ENCODE measurements around the gene IMMP2L.

- TF ChIP-seq CTCF (conservative IDR thresholded peaks at IDR 0.05; ENCODE audit: low read length), result no peak
- no peak for TF ChIP-seq EZH2phosphoT487 (IDR thresholded peaks at IDR 0.05; ENCODE audit: borderline replicate concordance)
Observed at GRCh38 chr7:111056371-111056770, 505.9 kb downstream of the IMMP2L start.

Measured in Loucy (cell line).